Breast epithelium (tissue), 3 donors: ENCODE measurements around the gene LACTBL1.

Source experiments
- POLR2A ChIP-seq: fragments of 450-650 bp; IDR thresholded peaks from one replicate; pipeline ENCODE4 v1.6.1; 2016; ENCODE audit warnings: antibody characterized with exemption, mild to moderate bottlenecking, moderate library complexity
- TF ChIP-seq, protein P1 (sequence below), 3 donors: fragments of 450-650 bp; IDR thresholded peaks; one replicate each; pipeline ENCODE4 v1.5.1; 2016 to 2017; ENCODE audit warnings: antibody characterized with exemption in 3 of 3, mild to moderate bottlenecking in 3 of 3, moderate library complexity in 3 of 3

DNA sequence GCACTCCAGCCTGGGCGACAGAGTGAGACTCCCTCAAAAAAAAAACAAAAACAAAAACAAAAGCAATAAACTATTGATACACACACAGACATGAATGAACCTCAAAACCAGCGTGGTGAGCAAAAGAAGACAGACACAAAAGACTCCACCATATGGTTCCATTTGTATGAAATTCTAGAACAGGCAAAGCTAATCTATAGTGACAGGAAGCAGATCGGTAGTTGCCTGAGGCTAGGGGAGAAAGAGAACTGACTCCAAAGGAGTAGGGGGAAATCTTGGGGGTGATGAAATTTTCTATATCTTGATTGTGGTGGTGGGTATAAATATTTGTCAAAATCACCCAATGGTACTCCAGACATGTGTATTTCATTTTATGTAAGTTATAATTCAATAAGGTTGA is 20.9 kb downstream of the LACTBL1 start:
- TF ChIP-seq, protein P1, sequence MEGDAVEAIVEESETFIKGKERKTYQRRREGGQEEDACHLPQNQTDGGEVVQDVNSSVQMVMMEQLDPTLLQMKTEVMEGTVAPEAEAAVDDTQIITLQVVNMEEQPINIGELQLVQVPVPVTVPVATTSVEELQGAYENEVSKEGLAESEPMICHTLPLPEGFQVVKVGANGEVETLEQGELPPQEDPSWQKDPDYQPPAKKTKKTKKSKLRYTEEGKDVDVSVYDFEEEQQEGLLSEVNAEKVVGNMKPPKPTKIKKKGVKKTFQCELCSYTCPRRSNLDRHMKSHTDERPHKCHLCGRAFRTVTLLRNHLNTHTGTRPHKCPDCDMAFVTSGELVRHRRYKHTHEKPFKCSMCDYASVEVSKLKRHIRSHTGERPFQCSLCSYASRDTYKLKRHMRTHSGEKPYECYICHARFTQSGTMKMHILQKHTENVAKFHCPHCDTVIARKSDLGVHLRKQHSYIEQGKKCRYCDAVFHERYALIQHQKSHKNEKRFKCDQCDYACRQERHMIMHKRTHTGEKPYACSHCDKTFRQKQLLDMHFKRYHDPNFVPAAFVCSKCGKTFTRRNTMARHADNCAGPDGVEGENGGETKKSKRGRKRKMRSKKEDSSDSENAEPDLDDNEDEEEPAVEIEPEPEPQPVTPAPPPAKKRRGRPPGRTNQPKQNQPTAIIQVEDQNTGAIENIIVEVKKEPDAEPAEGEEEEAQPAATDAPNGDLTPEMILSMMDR (IDR thresholded peaks at IDR 0.05), result no peak
- no peak for TF ChIP-seq POLR2A
